PC-3 (cell line): ENCODE results near the gene TAP1.

ENCODE experiments used
- CTCF ChIP-seq: fragments of 300-600 bp; sonication (generic); conservative IDR thresholded peaks from 2 replicates; pipeline ENCODE4 v1.5.1; 2017; ENCODE audit warnings: antibody characterized with exemption, low read depth, mild to moderate bottlenecking, low read length
- EZH2 ChIP-seq: fragments of 300-600 bp; sonication (generic); IDR thresholded peaks from one replicate; pipeline ENCODE4 v1.6.1; 2017; ENCODE audit warnings: antibody characterized with exemption, mild to moderate bottlenecking, low read length; ENCODE audit not compliant: unreplicated experiment
- EZH2phosphoT487 ChIP-seq: fragments of 300-600 bp; sonication (generic); IDR thresholded peaks from 2 replicates; pipeline ENCODE4 v1.6.1; 2018; ENCODE audit warnings: mild to moderate bottlenecking, antibody characterized with exemption, low read length, borderline replicate concordance

GRCh38 chr6:32867554-32868256 lies 14.2 kb upstream of the TAP1 start:
- TF ChIP-seq CTCF = no peak
- TF ChIP-seq EZH2 = no peak
- no peak for TF ChIP-seq EZH2phosphoT487
